ENCODE results near the gene UBL4A.
A peak's percentile ranks its signal among the peaks of the same experiment; 100 is the strongest.

The UBL4A gene

GRCh38 chrX:154436983-154437752 lies 49.2 kb downstream of the UBL4A start, which contains the start of gene GDI1:
Gene GDI1, plus strand, starts transcription at chrX:154437154. Its CDS starts 101 bp downstream, at chrX:154437255.
- peak; percentile 57 for DNase-seq

- DNase-seq = peak; percentile 55
These were observed 49.9 kb downstream of the UBL4A start for GRCh38 chrX:154436374-154436982.

- DNase-seq = no peak
These were observed 51.2 kb downstream of the UBL4A start for GRCh38 chrX:154435171-154435733.

- no peak for DNase-seq
These were observed 51.8 kb downstream of the UBL4A start for GRCh38 chrX:154434394-154435168.

Measured in central memory CD4-positive, alpha-beta T cell (primary cell).